ENCODE measurements around the gene SCARB1.
"Not testable (repeated sequence)": the region's sequence is repeated elsewhere in the genome, so short reads cannot be mapped to it uniquely, and the experiment has no call there.

Gene SCARB1

GRCh38 chr12:124863416-124864325 lies at the start of gene SCARB1:
SCARB1 (minus strand) TSS chr12:124863864; CDS start chr12:124863720, 144 bp downstream.
- DNase-seq (ENCODE audit: low spot score) = peak; percentile 84

GRCh38 chr12:124912529-124913287 lies 49.0 kb upstream of the SCARB1 start:
- not testable (repeated sequence) for DNase-seq (ENCODE audit: low spot score)

- not testable (repeated sequence) for DNase-seq (ENCODE audit: low spot score)
These were observed 47.9 kb upstream of the SCARB1 start for GRCh38 chr12:124911521-124911920.

GRCh38 chr12:124910561-124911478 lies 47.2 kb upstream of the SCARB1 start:
- DNase-seq (ENCODE audit: low spot score) = no peak

- no peak for DNase-seq (ENCODE audit: low spot score)
These were observed 46.3 kb upstream of the SCARB1 start for GRCh38 chr12:124909831-124910560.

GRCh38 chr12:124906606-124907261 lies 43.1 kb upstream of the SCARB1 start:
- no peak for DNase-seq (ENCODE audit: low spot score)

GRCh38 chr12:124904306-124905098 lies 40.8 kb upstream of the SCARB1 start:
- no peak for DNase-seq (ENCODE audit: low spot score)

- no peak for DNase-seq (ENCODE audit: low spot score)
These were observed 39.3 kb upstream of the SCARB1 start for GRCh38 chr12:124902916-124903315.

GRCh38 chr12:124901003-124901402 lies 37.3 kb upstream of the SCARB1 start:
- no peak for DNase-seq (ENCODE audit: low spot score)

GRCh38 chr12:124900345-124900795 lies 36.7 kb upstream of the SCARB1 start:
- DNase-seq (ENCODE audit: low spot score) = not testable (repeated sequence)

- DNase-seq (ENCODE audit: low spot score) = no peak
These were observed 35.2 kb upstream of the SCARB1 start for GRCh38 chr12:124898923-124899294.

GRCh38 chr12:124898200-124898922 lies 34.7 kb upstream of the SCARB1 start:
- DNase-seq (ENCODE audit: low spot score) = no peak

GRCh38 chr12:124896461-124896860 lies 32.8 kb upstream of the SCARB1 start:
- DNase-seq (ENCODE audit: low spot score) = no peak

- no peak for DNase-seq (ENCODE audit: low spot score)
These were observed 30.3 kb upstream of the SCARB1 start for GRCh38 chr12:124893792-124894516.

GRCh38 chr12:124888260-124888659 lies 24.6 kb upstream of the SCARB1 start:
- no peak for DNase-seq (ENCODE audit: low spot score)

GRCh38 chr12:124887766-124888165 lies 24.1 kb upstream of the SCARB1 start:
- not testable (repeated sequence) for DNase-seq (ENCODE audit: low spot score)

- peak; percentile 39 for DNase-seq (ENCODE audit: low spot score)
These were observed 21.1 kb upstream of the SCARB1 start for GRCh38 chr12:124884587-124885438.

All from HuH-7.5 (cell line).